Fibroblast of peridontal ligament (primary cell): ENCODE results near the gene GPR157.
"Not testable (repeated sequence)": the region's sequence is repeated elsewhere in the genome, so short reads cannot be mapped to it uniquely, and the experiment has no call there.

Experiments
- DNase-seq: peaks from one replicate; pipeline ENCODE4 v3.0.0-alpha.2; 2010; ENCODE audit errors: extremely low read depth

Gene GPR157, protein sequence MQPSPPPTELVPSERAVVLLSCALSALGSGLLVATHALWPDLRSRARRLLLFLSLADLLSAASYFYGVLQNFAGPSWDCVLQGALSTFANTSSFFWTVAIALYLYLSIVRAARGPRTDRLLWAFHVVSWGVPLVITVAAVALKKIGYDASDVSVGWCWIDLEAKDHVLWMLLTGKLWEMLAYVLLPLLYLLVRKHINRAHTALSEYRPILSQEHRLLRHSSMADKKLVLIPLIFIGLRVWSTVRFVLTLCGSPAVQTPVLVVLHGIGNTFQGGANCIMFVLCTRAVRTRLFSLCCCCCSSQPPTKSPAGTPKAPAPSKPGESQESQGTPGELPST

DNA sequence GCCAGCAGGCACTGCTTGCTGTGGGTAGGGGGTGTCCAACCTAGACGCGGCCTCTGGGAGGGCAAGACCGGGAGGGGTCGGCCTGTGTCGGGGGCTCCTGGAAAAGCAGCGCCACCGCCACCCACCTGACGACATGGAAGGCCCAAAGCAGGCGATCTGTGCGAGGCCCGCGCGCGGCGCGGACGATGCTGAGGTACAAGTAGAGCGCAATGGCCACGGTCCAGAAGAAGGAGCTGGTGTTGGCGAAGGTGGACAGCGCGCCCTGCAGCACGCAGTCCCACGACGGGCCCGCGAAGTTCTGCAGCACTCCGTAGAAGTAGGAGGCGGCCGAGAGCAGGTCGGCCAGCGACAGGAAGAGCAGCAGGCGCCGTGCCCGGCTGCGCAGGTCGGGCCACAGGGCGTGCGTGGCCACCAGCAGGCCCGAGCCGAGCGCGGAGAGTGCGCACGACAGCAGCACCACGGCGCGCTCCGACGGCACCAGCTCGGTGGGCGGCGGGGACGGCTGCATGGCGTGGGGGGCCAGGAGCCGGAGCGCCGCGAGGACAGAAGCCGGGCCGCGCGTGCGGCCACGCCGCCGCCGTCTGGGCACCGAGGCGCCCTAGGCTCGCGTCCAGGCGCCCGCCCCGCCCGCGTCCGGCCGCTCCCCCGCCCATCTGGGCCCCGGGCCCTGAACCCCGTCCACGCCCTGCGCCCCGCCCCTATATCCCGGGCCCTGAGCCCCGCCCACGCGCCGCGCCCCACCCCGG, at the start of gene GPR157:
Gene GPR157, minus strand, starts transcription at position 583 of the 746 bp plus-strand sequence. Its CDS starts 75 bp downstream, at position 508.
- DNase-seq, result peak; percentile 62

DNA sequence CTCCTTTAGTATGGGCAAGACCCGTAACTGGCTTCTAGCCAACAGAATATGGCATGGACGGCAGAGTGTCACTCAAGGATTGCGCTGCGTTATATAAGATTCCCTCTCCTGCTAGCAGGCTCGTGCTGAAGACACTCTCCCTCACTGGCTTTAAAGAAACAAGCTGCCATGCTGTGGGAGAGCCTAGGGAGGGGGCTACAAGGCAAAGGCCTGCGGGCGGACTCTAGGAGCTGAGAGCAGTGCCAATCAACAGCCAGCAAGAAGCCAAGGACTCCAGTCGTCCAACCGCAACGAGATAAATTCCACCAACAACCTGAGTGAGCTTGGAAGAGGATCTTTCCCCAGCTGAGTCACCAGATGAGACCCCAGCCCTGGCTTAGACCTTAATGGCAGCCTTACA, 45.9 kb upstream of the GPR157 start:
- no peak for DNase-seq

DNA sequence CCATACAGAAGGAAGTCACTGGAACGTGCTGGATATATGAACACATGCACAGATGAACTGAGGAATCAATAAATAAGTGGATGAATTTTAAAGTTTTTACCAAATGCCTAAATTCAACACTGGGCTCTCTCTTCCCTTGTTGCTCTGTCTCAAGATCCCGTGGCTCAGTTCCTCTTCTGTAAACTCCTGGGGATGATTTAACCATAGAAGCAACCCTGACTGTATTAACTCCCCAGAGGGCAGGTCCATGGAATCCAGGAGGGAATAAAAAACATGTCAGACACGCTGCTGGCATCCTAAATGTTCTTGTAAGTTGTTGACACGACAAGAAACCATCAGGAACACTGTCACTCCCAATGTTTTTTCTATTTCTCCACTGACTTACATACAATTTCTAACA, 45.3 kb upstream of the GPR157 start:
- DNase-seq, result no peak

DNA sequence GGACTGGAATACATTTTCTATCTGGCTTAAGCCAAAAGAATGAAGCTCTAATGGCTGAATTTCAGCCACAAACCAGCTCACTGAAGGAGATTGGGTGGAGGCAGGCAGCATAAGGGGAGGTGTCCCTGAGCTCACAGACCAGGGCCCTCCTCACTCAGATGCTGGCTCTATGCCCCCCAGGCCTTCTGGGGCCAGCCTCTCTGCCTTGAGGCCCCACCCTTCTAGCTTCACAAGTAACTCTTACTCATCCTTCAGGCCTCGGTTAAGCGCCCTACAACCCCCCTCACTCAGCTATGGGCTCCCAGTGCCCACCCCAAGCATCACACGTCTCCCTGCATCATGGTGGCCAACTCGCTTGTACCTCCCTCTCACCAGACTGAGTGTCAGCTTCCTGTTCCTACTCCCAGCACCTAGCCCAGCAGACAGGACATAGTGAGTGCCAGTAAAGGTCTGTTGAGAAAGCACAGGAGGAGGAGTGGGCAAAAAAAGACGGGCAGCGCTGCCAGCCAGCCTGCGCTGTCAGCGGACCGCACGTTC, 40.8 kb upstream of the GPR157 start:
- DNase-seq, result peak; percentile 42

DNA sequence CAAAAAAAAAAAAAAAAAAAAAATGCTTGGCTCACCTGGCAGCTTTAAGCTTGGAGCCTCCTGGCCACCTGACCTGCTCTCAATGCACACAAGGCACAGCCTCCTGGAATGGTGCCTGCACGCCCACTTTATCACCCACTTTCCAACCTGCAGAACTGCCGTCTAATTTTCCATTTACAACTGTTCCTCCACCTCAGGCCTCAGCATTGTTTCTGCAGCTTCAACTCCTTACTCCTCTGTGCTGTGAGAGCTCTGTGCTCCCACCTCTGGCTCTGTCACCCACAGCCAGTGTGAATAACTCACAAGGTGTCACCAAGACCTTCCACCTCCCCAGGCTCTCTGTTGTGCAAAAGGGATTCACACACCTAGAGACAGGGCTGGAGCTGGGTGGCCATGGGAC, 38.7 kb upstream of the GPR157 start:
- DNase-seq, result no peak

DNA sequence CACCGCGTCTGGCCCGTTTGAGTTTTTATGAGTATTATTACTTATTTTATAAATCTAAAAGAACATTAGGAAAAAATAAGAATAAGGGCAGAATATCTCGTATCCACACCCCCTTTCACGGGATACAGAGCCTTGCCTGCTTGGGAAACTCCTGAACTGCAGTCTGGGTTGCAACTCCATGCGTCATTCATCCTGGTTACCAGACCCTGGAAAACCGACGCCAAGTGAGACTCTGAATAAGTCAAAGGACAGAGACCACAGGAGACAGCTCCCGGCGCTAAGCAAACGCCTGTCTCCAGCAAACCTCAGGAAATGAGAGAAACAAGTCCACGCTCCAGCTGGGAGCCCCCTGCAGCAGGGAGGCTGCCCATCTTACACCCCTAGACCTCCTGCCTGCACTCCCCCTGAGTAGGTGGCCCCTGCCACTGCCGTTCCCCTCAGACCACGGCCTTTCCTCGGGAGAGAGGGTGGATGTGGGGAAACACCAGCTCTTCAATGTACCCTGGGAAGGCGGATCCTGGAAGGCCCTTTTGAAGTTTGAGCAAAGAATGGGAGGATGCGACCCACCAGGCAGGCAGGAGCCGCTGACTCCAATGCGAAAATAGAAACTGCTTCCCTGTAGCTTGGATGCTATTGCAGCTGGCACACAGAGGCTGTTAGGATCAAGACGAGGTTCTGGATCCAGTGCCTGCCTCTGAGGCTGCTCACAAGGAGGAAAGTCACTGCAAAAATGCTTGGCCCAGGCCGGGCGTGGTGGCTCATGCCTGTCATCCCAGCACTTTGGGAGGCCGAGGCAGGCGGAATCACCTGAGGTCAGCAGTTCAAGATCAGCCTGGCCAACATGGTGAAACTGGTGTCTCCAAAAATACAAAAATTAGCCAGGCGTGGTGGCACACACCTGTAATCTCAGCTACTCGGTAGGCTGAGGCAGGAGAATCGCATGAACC, 37.7 kb upstream of the GPR157 start:
- DNase-seq, result peak; percentile 74

DNA sequence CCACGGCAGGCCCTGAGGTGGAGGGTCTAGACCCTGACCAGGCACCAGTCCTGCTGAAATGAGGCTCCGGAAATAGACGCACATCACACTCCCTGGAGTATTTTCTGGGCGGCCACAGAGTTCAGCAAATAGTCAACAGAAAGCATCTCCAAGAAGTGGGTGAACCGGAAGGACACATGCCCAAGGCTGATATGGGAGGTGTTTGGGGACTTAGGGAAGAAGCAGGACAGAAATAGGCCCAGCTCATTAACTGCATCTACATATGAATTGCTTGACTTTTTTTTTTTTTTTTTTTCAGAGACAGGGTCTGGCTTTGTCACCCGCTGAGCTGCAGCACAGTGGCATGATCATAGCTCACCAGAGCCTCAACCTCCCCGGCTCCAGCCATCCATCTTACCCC, 36.5 kb upstream of the GPR157 start:
- no peak for DNase-seq

DNA sequence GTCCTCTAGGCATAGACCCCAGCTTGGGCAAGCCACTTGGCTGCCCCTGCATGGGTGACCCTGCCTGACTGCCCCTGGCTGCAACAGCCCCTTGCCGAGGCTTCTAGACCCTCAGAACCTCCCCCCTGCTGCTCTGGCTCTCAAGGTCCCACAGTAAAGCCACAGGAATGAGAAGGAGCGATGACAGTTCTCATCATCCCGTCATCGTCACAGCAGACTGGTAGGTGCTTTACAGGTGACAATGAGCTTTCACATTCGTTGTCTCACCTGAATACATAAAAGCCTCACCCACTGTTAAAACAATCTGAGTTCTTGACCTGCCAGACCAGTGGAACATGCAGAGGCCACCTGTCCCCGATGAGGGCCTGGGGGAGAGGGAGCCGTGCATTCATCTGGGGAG, 36.0 kb upstream of the GPR157 start:
- DNase-seq, result no peak

DNA sequence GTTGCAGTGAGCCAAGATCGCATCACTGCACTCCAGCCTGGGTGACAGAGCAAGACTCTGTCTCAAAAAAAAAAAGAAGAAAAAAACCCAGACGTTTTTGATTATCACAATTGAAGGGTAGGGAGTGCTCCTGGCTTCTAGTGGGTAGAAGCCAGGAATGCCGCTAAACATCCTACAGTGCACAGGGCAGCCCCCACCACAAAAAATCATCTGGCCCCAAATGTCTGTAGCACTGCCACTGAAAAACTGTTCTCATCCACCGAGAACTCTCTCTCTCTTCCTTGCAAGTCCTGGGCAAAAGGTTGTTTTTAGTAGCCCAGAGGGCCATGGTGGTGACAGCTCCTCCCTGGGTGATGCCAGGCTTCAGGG, 35.6 kb upstream of the GPR157 start:
- peak; percentile 66 for DNase-seq

DNA sequence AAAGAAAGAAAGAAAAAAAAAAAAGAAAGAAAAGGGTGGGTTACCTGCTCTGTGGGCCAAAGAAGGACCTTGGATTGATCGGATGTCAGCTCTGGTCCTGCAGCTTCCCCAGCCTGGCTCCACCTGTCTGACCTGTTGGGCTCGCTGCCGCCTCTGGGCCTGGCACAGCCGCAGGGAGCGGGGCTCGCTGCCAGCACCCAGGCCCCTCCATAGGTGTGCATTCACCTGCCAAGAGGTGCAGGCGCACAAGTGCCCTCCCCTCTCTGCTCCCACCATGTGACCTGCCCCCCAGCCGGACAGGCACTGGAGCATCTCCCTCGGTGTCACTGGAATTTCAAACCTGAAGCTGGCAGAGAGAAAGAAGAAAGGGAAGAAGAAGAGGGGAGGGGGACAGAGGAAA, 33.1 kb upstream of the GPR157 start:
- no peak for DNase-seq

DNA sequence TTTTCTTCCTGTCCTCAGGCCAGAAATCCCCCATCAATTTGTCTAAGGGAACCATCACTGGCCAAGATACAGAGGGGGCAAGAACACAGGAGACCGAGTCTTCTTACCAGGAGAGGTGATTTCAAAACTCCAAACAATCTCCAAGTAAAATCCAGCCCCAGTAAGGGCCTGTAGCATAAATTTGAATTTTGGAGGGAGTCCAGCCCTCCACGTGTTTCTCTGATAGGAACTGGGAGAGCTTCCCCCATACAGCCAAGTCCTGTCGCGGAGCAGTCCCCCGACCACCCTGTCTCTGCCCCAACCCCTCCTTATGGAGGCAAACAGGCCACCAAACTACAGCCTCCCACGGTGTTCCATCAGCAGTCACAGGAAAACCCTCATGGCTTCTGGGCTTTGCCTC, 32.4 kb upstream of the GPR157 start:
- no peak for DNase-seq

DNA sequence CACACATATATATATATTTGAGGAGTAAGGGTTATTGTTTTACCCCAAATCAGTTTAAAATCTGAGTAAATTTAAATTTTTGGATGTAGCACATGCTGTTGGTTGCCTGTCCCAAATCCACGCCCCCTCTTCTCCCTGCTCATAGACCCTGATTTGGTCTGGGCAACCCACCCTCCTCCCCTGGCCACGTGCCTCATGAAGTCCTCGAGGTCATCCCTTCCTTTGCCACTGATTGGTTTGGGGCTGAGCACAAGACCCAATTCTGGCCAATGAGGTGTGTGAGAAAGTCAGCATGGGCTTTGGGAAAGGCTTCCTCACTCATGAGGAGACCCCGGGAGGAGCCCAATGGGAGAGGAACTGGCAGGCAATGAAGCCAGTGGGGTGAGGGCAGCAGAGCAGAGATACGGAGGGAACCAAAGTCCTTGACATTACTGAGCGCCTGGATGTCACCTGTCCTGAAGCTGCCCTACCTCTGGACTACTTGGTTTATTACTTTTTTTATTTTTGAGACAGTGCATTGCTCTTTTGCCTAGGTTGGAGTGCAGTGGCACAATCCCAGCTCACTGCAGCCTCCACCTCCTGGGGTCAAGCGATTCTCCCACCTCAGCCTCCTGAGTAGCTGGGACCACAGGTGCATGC, 31.3 kb upstream of the GPR157 start:
- no peak for DNase-seq

DNA sequence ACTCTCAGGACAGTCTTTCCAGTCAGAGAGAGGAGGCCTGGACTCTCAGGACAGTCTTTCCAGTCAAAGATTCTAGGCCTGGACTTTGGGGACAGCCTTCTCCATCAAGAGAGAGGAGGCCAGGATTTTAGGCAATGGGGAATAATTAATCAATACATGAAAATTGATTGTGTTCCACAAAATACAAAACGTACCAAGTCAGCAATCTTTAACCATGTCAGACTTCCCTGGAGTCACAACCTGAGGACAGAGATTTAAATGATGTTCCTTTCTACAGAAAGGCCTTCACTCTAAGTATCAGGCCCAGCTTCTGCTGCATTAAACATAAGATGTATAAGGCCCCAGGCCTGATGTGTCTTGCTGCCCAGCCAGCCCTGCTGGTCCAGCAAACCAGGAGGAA, 27.0 kb upstream of the GPR157 start:
- no peak for DNase-seq

DNA sequence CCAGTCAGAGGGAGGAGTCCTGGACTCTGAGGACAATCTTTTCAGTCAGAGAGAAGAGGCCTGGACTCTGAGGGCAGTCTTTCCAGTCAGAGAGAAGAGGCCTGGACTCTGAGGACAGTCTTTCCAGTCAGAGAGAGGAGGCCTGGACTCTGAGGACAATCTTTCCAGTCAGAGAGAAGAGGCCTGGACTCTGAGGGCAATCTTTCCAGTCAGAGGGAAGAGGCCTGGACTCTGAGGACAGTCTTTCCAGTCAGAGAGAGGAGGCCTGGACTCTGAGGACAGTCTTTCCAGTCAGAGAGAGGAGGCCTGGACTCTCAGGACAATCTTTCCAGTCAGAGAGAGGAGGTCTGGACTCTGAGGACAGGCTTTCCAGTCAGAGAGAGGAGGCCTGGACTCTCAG, 26.5 kb upstream of the GPR157 start:
- not testable (repeated sequence) for DNase-seq

DNA sequence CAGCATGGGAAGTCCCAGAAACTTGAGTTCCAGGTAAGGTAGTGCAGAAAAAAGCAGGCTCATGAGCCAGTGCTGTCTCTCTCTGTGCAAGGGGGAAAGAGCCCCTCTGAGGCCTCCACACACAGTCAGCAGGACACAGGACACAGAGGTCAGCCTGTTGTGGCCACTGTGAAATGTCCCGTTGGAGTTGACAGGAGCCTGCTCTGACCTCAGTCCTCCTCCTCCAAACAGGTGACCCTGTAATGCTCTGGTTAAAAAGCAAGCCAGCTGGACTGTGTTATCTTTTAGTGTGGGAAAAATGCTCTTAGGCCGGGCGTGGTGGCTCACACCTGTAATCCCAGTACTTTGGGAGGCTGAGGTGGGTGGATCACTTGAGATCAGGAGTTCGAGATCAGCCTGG, 24.2 kb upstream of the GPR157 start:
- no peak for DNase-seq

DNA sequence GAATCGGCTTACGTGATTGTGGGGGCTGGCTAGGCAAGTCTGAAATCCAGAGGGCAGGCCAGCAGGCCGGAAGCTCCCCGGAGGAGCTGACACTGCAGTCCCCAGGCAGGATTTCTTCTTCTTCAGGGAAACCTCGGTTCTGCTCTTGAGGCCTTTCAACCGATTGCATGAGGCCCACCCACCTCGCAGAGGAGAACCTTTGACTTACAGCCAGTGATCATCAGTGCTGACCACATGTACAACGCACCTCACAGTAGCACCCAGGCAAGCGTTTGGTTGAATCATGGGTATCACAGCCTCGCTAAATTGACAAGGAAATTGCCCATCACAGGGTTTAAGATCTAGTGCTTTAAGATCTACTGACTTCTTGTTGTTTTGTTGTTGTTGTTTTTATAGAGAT, 23.6 kb upstream of the GPR157 start:
- no peak for DNase-seq

DNA sequence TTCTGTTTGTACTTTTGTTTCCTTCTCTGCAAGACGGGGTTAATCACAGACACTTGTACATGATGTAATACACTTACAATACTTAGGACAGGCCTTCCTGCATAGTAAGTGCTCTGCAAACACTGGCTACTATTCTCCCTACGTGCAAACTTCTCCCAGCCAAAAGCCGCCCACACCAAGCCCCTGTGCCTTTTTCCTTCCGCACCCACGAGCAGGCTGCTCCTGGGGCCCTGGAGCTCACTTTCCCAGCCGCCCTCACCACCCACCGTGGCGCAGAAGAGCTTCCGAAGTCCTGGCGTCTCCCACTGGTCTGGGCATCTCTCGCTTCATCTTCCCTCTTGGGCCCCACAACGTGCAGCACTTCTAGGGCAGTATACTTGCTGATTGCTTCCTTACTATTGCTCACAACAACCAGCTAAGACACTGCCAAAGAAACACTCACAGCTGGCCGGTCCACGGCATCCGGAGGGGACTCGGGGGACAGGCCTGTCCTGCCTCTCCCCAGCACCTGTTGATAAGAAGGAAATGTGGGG, 22.5 kb upstream of the GPR157 start:
- DNase-seq, result peak; percentile 47

DNA sequence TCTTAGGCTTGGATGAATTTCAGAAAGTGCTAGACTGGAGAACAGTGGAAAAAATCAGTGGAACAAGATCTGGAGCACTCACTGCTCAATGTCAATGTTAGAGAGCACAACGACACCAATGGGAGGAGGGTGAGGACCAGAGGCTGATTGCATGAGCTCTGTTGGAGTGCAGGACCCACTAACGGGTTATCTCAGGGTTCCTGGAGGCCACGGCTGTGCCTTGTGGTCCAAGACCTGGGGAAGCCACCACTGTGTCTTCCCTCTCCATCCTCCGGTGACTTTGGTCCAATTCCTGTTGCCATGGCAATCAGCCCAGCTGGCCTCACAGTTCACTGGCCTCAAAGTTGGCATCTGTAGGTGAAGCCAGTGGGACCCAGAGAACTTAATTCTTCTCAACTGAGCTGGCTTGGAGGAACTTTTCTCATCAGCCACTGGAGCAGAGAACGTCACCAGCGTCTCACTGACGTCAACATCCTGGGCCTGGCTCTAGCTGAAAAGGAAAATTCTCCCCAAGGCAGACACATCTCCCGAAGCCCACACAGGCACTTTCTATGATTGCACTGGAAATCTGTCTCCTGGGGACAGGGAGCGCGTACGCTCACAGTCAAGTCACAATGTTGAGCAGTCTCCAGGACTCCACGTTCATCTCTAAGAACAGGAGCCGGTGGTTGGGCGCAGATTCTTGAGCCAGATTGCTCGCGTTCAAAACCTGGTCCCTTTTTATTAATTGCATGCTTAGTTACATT, 21.9 kb upstream of the GPR157 start:
- DNase-seq, result peak; percentile 68

DNA sequence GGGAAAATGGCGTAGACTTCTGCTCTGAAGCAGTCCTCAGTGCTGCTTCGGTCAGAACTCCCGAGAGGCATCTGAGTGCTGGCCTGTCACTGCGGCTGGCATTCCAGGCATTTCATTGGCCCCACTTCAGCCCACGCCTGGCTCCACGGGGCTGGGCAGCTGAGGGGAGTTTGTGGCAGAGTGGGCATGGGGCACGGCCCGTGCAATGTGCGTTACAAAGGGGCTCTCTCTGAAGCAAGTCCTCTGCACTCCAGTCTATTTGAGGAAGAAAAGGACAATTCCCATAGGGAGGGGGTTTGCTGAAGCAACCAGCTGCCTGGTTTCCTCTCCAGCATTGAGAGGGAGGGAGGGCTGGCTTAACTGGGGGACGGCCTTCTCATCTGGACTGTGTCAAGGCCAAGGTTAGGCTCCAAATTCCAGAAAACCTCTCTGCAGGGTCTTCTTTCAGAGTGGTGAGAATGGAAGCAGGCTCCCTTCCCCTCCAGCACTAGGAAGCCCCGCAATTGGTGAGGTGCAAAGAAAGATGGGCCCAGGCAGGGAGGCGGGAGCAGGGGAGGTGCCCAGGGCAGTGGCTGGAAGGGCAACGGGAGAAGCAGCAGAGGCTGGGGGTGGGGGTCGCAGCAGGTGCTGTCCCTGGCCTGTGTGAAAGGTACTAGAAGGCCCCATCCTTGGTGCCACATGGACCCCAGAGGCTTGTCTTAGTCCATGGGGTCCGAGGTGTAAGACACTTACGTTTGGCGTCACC, 21.1 kb upstream of the GPR157 start:
- no peak for DNase-seq

DNA sequence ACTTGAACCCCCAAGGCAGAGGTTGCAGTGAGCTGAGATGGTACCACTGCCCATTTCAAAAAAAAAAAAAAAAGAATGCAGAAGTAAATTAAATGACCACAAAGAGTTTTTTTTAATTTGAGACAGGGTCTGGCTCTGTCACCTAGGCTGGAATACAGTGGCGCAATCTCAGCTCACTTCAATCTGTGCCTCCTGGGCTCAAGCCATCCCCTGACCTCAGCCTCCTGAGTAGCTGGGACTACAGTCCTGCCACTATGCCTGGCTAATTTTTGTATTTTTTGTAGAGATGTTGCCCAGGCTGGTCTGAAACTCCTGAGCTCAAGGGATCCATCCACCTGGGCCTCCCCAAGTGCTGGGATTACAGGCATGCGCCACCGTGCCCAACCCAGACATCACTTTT, 20.2 kb upstream of the GPR157 start:
- DNase-seq, result no peak
